Stimulated activated CD8-positive, alpha-beta memory T cell treated with anti-CD3 and anti-CD28 coated beads, Interleukin-7, amount 100 ng/mL, for 48 hours (primary cell): ENCODE results near the gene USP5.
A peak's percentile ranks its signal among the peaks of the same experiment; 100 is the strongest.

ENCODE experiments used
- DNase-seq, 2 donors: peaks; one replicate each; pipeline ENCODE4 v3.0.0-alpha.2; 2020; ENCODE audit warnings: low read depth in 1 of 2; ENCODE audit errors: extremely low read depth in 1 of 2

USP5 gene

GRCh38 chr12:6909421-6910145 lies 57.6 kb downstream of the USP5 start:
- no peak for DNase-seq

GRCh38 chr12:6912164-6912935 lies 60.4 kb downstream of the USP5 start:
- DNase-seq = no peak

GRCh38 chr12:6914246-6914946 lies 62.4 kb downstream of the USP5 start, which contains the start of gene ENO2:
Gene ENO2 (plus strand): TSS chr12:6914580. CDS start chr12:6915833, 1,253 bp downstream.
- peak; percentile 71 to 76 for DNase-seq

GRCh38 chr12:6914947-6915788 lies 63.2 kb downstream of the USP5 start:
- DNase-seq = no peak

DNA sequence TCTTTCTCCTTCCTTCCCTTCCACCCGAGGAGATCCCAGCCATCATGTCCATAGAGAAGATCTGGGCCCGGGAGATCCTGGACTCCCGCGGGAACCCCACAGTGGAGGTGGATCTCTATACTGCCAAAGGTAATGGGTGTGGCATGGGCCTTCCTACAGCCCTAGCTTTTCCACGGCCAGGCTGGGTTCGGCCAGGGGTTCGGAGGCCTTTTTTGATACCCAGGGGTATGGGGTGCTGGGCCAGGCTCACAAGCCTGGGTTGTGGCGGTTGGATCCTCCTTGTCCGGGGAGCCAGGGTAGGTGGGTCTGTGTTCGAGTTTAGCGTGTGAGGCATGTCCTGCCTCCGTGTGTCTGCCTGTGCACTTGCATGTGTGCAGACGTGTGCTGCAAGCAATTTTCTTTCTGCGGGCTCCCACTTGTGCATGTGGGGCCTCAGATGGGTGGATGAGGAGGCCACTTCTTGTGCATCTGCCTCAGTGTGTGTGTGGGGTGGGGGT lies 63.9 kb downstream of the USP5 start:
- DNase-seq = no peak
